HG03097 (cell line): ENCODE measurements around the gene IER5.
"Not testable (repeated sequence)": the region's sequence is repeated elsewhere in the genome, so short reads cannot be mapped to it uniquely, and the experiment has no call there.

Source experiments
- ATAC-seq: cut with Tn5 transposase; IDR thresholded peaks from one replicate; pipeline ENCODE4 v1.9.1; 2021; ENCODE audit not compliant: unreplicated experiment, low FRiP score

The IER5 gene

GRCh38 chr1:181088079-181089016 is at the start of gene IER5:
Gene IER5 (plus strand): TSS chr1:181088700. CDS start chr1:181088903, 203 bp downstream.
- peak; percentile 76 for ATAC-seq

GRCh38 chr1:181040284-181040865 is 48.1 kb upstream of the IER5 start:
- no peak for ATAC-seq

GRCh38 chr1:181043025-181043888 is 45.2 kb upstream of the IER5 start:
- ATAC-seq = no peak

- peak; percentile 73 for ATAC-seq
Observed at GRCh38 chr1:181044449-181044966, 44.0 kb upstream of the IER5 start.

- ATAC-seq = not testable (repeated sequence)
Observed at GRCh38 chr1:181045946-181046345, 42.6 kb upstream of the IER5 start.

- no peak for ATAC-seq
Observed at GRCh38 chr1:181049378-181049777, 39.1 kb upstream of the IER5 start.

GRCh38 chr1:181050922-181051321 is 37.6 kb upstream of the IER5 start:
- ATAC-seq = no peak

- no peak for ATAC-seq
Observed at GRCh38 chr1:181056560-181056959, 31.9 kb upstream of the IER5 start.

- ATAC-seq = no peak
Observed at GRCh38 chr1:181057079-181057478, 31.4 kb upstream of the IER5 start.

- ATAC-seq = no peak
Observed at GRCh38 chr1:181059435-181059834, 29.1 kb upstream of the IER5 start.

GRCh38 chr1:181060066-181060465 is 28.4 kb upstream of the IER5 start:
- no peak for ATAC-seq

GRCh38 chr1:181060947-181061346 is 27.6 kb upstream of the IER5 start:
- not testable (repeated sequence) for ATAC-seq

- peak; percentile 2 for ATAC-seq
Observed at GRCh38 chr1:181061487-181061886, 27.0 kb upstream of the IER5 start.

- peak; percentile 64 for ATAC-seq
Observed at GRCh38 chr1:181061891-181062835, 26.3 kb upstream of the IER5 start.

GRCh38 chr1:181062836-181063428 is 25.6 kb upstream of the IER5 start:
- ATAC-seq = peak; percentile 75

- ATAC-seq = no peak
Observed at GRCh38 chr1:181064011-181064623, 24.4 kb upstream of the IER5 start.

- ATAC-seq = no peak
Observed at GRCh38 chr1:181064702-181065101, 23.8 kb upstream of the IER5 start.

- no peak for ATAC-seq
Observed at GRCh38 chr1:181073638-181074037, 14.9 kb upstream of the IER5 start.
